Measurements from ENCODE around the gene ACP7. TPM values are rescaled to one million over a fixed set of nuclear protein-coding genes. Genes with fewer than 3 reads are reported as not detected.

The ACP7 gene
- total and polyA plus RNA-seq, 10 of the 15 experiments (the other 5 are each of a cell fraction or from before 2014, with no cell fraction given): not detected

- H2AFZ ChIP-seq (ENCODE audit: control insufficient read depth, low read depth, low read length): no peak overlapping the region
- RAD21 ChIA-PET (ENCODE audit: unreplicated experiment): no interaction called here
- CTCF ChIA-PET: interaction anchor here (1.2 kb wide), 2 partner anchors 29 to 150 kb away, joined by 3 to 5 read pairs; partner anchors contain the start of genes MRPS12 and SARS2
- intact Hi-C loops (cut with micrococcal nuclease; ENCODE audit: unreplicated experiment): no loop called here
- no peak overlapping the region for H3K4me2 ChIP-seq (ENCODE audit: control insufficient read depth, insufficient read depth)
- in situ Hi-C loops (cut with MboI): no loop called here
- no peaks in the 10 kb centered on the region for H3K79me2 ChIP-seq (ENCODE audit: control insufficient read depth, insufficient read depth, low read length)
- TF ChIP-seq SMAD5 (IDR thresholded peaks at IDR 0.05; ENCODE audit: low read depth) (no peak), JUNB (IDR thresholded peaks at IDR 0.05) (no peak), TAF1 (IDR thresholded peaks at IDR 0.05; ENCODE audit: borderline replicate concordance, low read depth, low read length) (no peak), ELK1 (IDR thresholded peaks at IDR 0.05; ENCODE audit: low read depth, low read length) (no peak), MEF2B (IDR thresholded peaks at IDR 0.05; ENCODE audit: partially characterized antibody, poor library complexity, severe bottlenecking) (no peak), PML (IDR thresholded peaks at IDR 0.05; ENCODE audit: low read length) (no peak), E4F1 (IDR thresholded peaks at IDR 0.05; ENCODE audit: borderline replicate concordance, partially characterized antibody) (no peak), IRF3 (IDR thresholded peaks at IDR 0.05) (no peak), FOS (IDR thresholded peaks at IDR 0.05; ENCODE audit: borderline replicate concordance, extremely low read depth, insufficient read length) (no peak), USF1 (IDR thresholded peaks at IDR 0.05; ENCODE audit: borderline replicate concordance, extremely low read length, insufficient read depth, low read depth, low read length) (no peak), ZBED1 (IDR thresholded peaks at IDR 0.05; ENCODE audit: borderline replicate concordance) (no peak)
- SMC1A ChIA-PET (ENCODE audit: uncharacterized antibody, unreplicated experiment): no interaction called here
- no peak for DNase-seq (ENCODE audit: low read depth, low spot score)
- no peaks in the 10 kb centered on the region for H3K9me3 ChIP-seq (replicated peaks; ENCODE audit: control insufficient read depth, insufficient read depth, low read length)
- H4K20me1 ChIP-seq (ENCODE audit: control insufficient read depth, insufficient read depth): no peaks in the 10 kb centered on the region
- BruUV-seq (replicated peaks): no TSS peak
- no peak overlapping the region for H3K27ac ChIP-seq (ENCODE audit: control insufficient read depth, insufficient read depth)
- POLR2A ChIA-PET: no interaction called here
- no peaks in the 10 kb centered on the region for H3K36me3 ChIP-seq (ENCODE audit: control insufficient read depth in 2 of 2, insufficient read depth in 2 of 2, low read length in 1 of 2)
- no peak for ATAC-seq
- no peak overlapping the region for H3K4me3 ChIP-seq
- no peak overlapping the region for H3K9ac ChIP-seq (ENCODE audit: control insufficient read depth, insufficient read depth, low read length)
- WGBS (ENCODE audit: insufficient coverage, insufficient replicate concordance, low lambda C conversion rate, missing lambda C conversion rate): 29% methylated on average over 3 of the region's 3 CpGs
- no peak for FAIRE-seq
- no peaks in the 10 kb centered on the region for H3K4me1 ChIP-seq (ENCODE audit: control insufficient read depth, insufficient read depth, low read length)
- peaks cover 4 to 12% of the 10 kb centered on the region in 2 experiments; a peak in 3 of 4 replicates for H3K27me3 ChIP-seq (replicated peaks in 1 of 2; ENCODE audit: control insufficient read depth in 2 of 2, insufficient read depth in 2 of 2, low read length in 1 of 2)
Observed at GRCh38 chr19:39080431-39080830, 3.7 kb upstream of the ACP7 start.
